Endothelial cell of umbilical vein (primary cell): Measurements from ENCODE around the gene PURB. TPM values are rescaled to one million over a fixed set of nuclear protein-coding genes. Genes with fewer than 3 reads are reported as not detected.
A peak's percentile ranks its signal among the peaks of the same experiment; 100 is the strongest.

Experiments
- BruUV-seq: library from RNA; stranded (reverse); fragments of 400-500 nt; replicated peaks from 2 replicates; lab custom pipeline; 2021; lab: Mats Ljungman, UMichigan
- CTCF ChIA-PET: fragments of 300-600, 350-600 bp; sonication (Branson Sonifier 250); formaldehyde crosslinking; loops from one replicate; lab custom pipeline; 2021; ENCODE audit warnings: antibody characterized with exemption, inconsistent platforms; lab: Charles Lee
- POLR2A ChIA-PET: fragments of 300-600, 350-600 bp; sonication (Branson Sonifier 250); formaldehyde crosslinking; loops from one replicate; lab custom pipeline; 2021; ENCODE audit warnings: antibody characterized with exemption, inconsistent platforms; lab: Charles Lee
- DNase-seq: peaks from one replicate; pipeline ENCODE4 v3.0.0-alpha.2; 2011; ENCODE audit warnings: low read depth, low spot score
- FAIRE-seq: peaks from 2 replicates; lab custom pipeline; 2011; peaks lifted over from hg19 to GRCh38; lab: Jason Lieb, UNC
- H2AFZ ChIP-seq: 2 replicates; pipeline ENCODE4 v1.6.0; 2012; ENCODE audit warnings: low read depth, low read length, control low read depth, inconsistent platforms
- H3K27ac ChIP-seq: 2 replicates; pipeline ENCODE4 v1.5.1; 2011; ENCODE audit warnings: low read depth, mild to moderate bottlenecking, control low read depth, low read length, moderate library complexity; ENCODE audit not compliant: insufficient read depth
- H3K27me3 ChIP-seq, 2 experiments: 2 replicates each; pipeline versions ENCODE4 v1.6.0 to v1.6.1; 2011; ENCODE audit warnings: low read length in 2 of 2, mixed read lengths in 1 of 2; ENCODE audit not compliant: control insufficient read depth in 2 of 2, insufficient read depth in 2 of 2
- H3K36me3 ChIP-seq, 2 experiments: 2 replicates in 1 of 2; 3 replicates in 1 of 2; pipeline ENCODE4 v1.5.1; 2011; ENCODE audit warnings: low read length in 2 of 2, mild to moderate bottlenecking in 1 of 2, moderate library complexity in 1 of 2; ENCODE audit not compliant: control insufficient read depth in 2 of 2, insufficient read depth in 2 of 2; ENCODE audit errors: extremely low read depth in 1 of 2
- H3K4me1 ChIP-seq: 3 replicates; pipeline ENCODE4 v1.5.1; 2011; ENCODE audit warnings: mild to moderate bottlenecking, low read length; ENCODE audit not compliant: control insufficient read depth, insufficient read depth; ENCODE audit errors: extremely low read depth
- H3K4me2 ChIP-seq: 2 replicates; pipeline ENCODE4 v1.6.1; 2011; ENCODE audit warnings: low read length, control low read depth, mixed read lengths; ENCODE audit not compliant: insufficient read depth
- H3K4me3 ChIP-seq, 3 experiments: fragments of 200-600 bp in 1 of 3; sonication (generic), shearing (Covaris generic) in 1 of 3; replicated peaks in 1 of 3; 2 replicates each; pipeline ENCODE4 v1.5.1; 2011 to 2016; ENCODE audit warnings: control low read depth in 3 of 3, low read length in 3 of 3, mild to moderate bottlenecking in 2 of 3, inconsistent platforms in 1 of 3, low read depth in 1 of 3, moderate library complexity in 1 of 3; ENCODE audit not compliant: insufficient read depth in 1 of 3
- H3K79me2 ChIP-seq: 2 replicates; pipeline ENCODE4 v1.6.0; 2012; ENCODE audit warnings: low read length, inconsistent platforms; ENCODE audit not compliant: control insufficient read depth, insufficient read depth
- H3K9ac ChIP-seq: replicated peaks from 2 replicates; pipeline ENCODE3; 2011; ENCODE audit warnings: low read length, control low read depth; ENCODE audit not compliant: insufficient read depth; ENCODE audit errors: extremely low read depth
- H3K9me1 ChIP-seq: replicated peaks from 3 replicates; pipeline ENCODE4 v1.6.0; 2011; ENCODE audit warnings: mild to moderate bottlenecking, low read length; ENCODE audit not compliant: control insufficient read depth, insufficient read depth; ENCODE audit errors: extremely low read depth
- H3K9me3 ChIP-seq: replicated peaks from 2 replicates; pipeline ENCODE4 v1.5.1; 2012; ENCODE audit warnings: low read length, inconsistent platforms; ENCODE audit not compliant: control insufficient read depth, insufficient read depth
- H4K20me1 ChIP-seq: replicated peaks from 2 replicates; pipeline ENCODE3; 2011; ENCODE audit warnings: mild to moderate bottlenecking, low read length; ENCODE audit not compliant: control insufficient read depth, insufficient read depth; ENCODE audit errors: extremely low read depth
- EZH2 ChIP-seq: IDR thresholded peaks from 2 replicates; pipeline ENCODE4 v1.6.1; 2012; ENCODE audit warnings: borderline replicate concordance, low read depth, mild to moderate bottlenecking, moderate library complexity, low read length, inconsistent platforms; ENCODE audit not compliant: severe bottlenecking
- FOS ChIP-seq: IDR thresholded peaks from 2 replicates; pipeline ENCODE4 v1.6.1; 2011; ENCODE audit warnings: mild to moderate bottlenecking, low read length, moderate library complexity, borderline replicate concordance; ENCODE audit not compliant: insufficient read depth
- GATA2 ChIP-seq: IDR thresholded peaks from 2 replicates; pipeline ENCODE4 v1.7.0; 2011; ENCODE audit warnings: low read depth, mild to moderate bottlenecking, moderate library complexity, mixed read lengths, low read length; ENCODE audit not compliant: insufficient read length, insufficient read depth
- JUN ChIP-seq: IDR thresholded peaks from 2 replicates; pipeline ENCODE4 v1.6.1; 2011; ENCODE audit warnings: borderline replicate concordance, low read depth; ENCODE audit not compliant: insufficient read length, insufficient read depth
- MYC ChIP-seq: IDR thresholded peaks from one replicate; pipeline ENCODE4 v1.6.1; 2011; ENCODE audit warnings: mild to moderate bottlenecking, low read depth, low read length
- POLR2A ChIP-seq: IDR thresholded peaks from 2 replicates; pipeline ENCODE4 v1.6.1; 2012; ENCODE audit warnings: low read depth, mild to moderate bottlenecking, control low read depth, low read length
- POLR2AphosphoS5 ChIP-seq: IDR thresholded peaks from 2 replicates; pipeline ENCODE4 v1.6.1; 2012; ENCODE audit warnings: low read depth, mild to moderate bottlenecking, control low read depth, low read length, moderate library complexity; ENCODE audit not compliant: insufficient read depth
- dilution Hi-C: fragments of 300-500 bp; cut with MboI; formaldehyde crosslinking; loops from one replicate; pipeline ENCODE4 v1.15.0; 2019; ENCODE audit warnings: low sequenced_read_pairs; ENCODE audit not compliant: extremely low pct_ligation_motif_present
- intact Hi-C: fragments of 100-400 bp; cut with micrococcal nuclease; formaldehyde crosslinking; loops from one replicate; pipeline ENCODE4 v1.10.0; 2022
- polyA plus RNA-seq, 4 experiments: library from polyadenylated mRNA; depleted of rRNA in 3 of 4; stranded (reverse) in 3 of 4; unstranded in 1 of 4; fragments of >200 nt; gene quantifications; 2 replicates each; pipeline versions ENCODE4 v1.2.1 to v1.2.3, GENCODE V29; 2011 to 2012; ENCODE audit warnings: missing spikeins in 1 of 4
- total RNA-seq: library from RNA; stranded (reverse); gene quantifications from 2 replicates; pipeline ENCODE4 v1.2.3, GENCODE V29; 2021
- TF ChIP-seq, protein P1 (sequence below), 2 donors: IDR thresholded peaks; 1 replicate in 1 of 2; 2 replicates in 1 of 2; pipeline ENCODE4 v1.5.1; 2011; ENCODE audit warnings: low read length in 2 of 2, mild to moderate bottlenecking in 2 of 2, moderate library complexity in 2 of 2, control low read depth in 1 of 2, inconsistent platforms in 1 of 2, low read depth in 1 of 2; ENCODE audit not compliant: insufficient read depth in 1 of 2; ENCODE audit errors: extremely low read depth in 1 of 2
- TF ChIP-seq, protein P2 (sequence below): IDR thresholded peaks from 2 replicates; pipeline ENCODE4 v1.6.1; 2011; ENCODE audit not compliant: insufficient read depth, insufficient read length

PURB gene
- total and polyA plus RNA-seq, 2 donors (not counting 3 experiments of a cell fraction or from before 2014, with no cell fraction given), result 2.7 to 25.5 TPM

- dilution Hi-C loops, result no loop called here
- intact Hi-C loops, result loop anchor here (1.0 to 2.0 kb wide), 6 partner anchors 36 to 333 kb away; partner anchors contain the start of genes H2AZ2 and PURB
- ChIA-PET CTCF (interaction anchor here (5.4 kb wide), 1 partner anchor 65 kb away, joined by 65 read pairs; no protein-coding TSS in a partner anchor), POLR2A (no interaction called here)
- FAIRE-seq (peak; percentile 86), DNase-seq (peak; percentile 69)
- no peak overlapping the region for H3K4me2 ChIP-seq
- no peaks in the 10 kb centered on the region for H3K36me3 ChIP-seq
- no peaks in the 10 kb centered on the region for H3K9me3 ChIP-seq
- peak overlapping the region; percentile 44 for H2AFZ ChIP-seq
- H3K27ac ChIP-seq, result no peak overlapping the region
- no peaks in the 10 kb centered on the region for H3K4me1 ChIP-seq
- TF ChIP-seq GATA2 (no peak), MYC (peak; percentile 34)
- TF ChIP-seq, protein P1, sequence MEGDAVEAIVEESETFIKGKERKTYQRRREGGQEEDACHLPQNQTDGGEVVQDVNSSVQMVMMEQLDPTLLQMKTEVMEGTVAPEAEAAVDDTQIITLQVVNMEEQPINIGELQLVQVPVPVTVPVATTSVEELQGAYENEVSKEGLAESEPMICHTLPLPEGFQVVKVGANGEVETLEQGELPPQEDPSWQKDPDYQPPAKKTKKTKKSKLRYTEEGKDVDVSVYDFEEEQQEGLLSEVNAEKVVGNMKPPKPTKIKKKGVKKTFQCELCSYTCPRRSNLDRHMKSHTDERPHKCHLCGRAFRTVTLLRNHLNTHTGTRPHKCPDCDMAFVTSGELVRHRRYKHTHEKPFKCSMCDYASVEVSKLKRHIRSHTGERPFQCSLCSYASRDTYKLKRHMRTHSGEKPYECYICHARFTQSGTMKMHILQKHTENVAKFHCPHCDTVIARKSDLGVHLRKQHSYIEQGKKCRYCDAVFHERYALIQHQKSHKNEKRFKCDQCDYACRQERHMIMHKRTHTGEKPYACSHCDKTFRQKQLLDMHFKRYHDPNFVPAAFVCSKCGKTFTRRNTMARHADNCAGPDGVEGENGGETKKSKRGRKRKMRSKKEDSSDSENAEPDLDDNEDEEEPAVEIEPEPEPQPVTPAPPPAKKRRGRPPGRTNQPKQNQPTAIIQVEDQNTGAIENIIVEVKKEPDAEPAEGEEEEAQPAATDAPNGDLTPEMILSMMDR (IDR thresholded peaks at IDR 0.05; ENCODE audit: extremely low read depth in 1 of 2, insufficient read depth in 1 of 2, low read depth in 1 of 2, low read length in 2 of 2), result peak; percentile 75 to 91
- no peaks in the 10 kb centered on the region for H3K9me1 ChIP-seq
- H3K79me2 ChIP-seq, result no peaks in the 10 kb centered on the region
- H3K4me3 ChIP-seq, result no peak overlapping the region
- H3K9ac ChIP-seq, result no peak overlapping the region
- no peaks in the 10 kb centered on the region for H4K20me1 ChIP-seq
- no TSS peak for BruUV-seq
- peaks cover 0 to 3% of the 10 kb centered on the region in 2 experiments for H3K27me3 ChIP-seq
Measured at GRCh38 chr7:44921607-44922350, 36.4 kb upstream of the PURB start.

- Histone ChIP-seq H3K9me3 (no peaks in the 10 kb centered on the region), H3K4me1 (no peaks in the 10 kb centered on the region), H2AFZ (no peak overlapping the region), H3K9ac (no peak overlapping the region), H3K4me2 (no peak overlapping the region), H3K9me1 (no peaks in the 10 kb centered on the region), H3K27ac (no peak overlapping the region), H4K20me1 (no peaks in the 10 kb centered on the region), H3K4me3 (no peak overlapping the region), H3K79me2 (no peaks in the 10 kb centered on the region), H3K36me3 (no peaks in the 10 kb centered on the region), H3K27me3 (no peaks in the 10 kb centered on the region)
- POLR2A ChIA-PET, result no interaction called here
- no peak for TF ChIP-seq FOS
- TF ChIP-seq MYC, result no peak
- TF ChIP-seq, protein P2, sequence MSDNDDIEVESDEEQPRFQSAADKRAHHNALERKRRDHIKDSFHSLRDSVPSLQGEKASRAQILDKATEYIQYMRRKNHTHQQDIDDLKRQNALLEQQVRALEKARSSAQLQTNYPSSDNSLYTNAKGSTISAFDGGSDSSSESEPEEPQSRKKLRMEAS, result no peak
- TF ChIP-seq JUN, result no peak
- TF ChIP-seq POLR2A, result no peak
- TF ChIP-seq, protein P1 (IDR thresholded peaks at IDR 0.05; ENCODE audit: extremely low read depth in 1 of 2, insufficient read depth in 1 of 2, low read depth in 1 of 2, low read length in 2 of 2), result no peak
- no peak for TF ChIP-seq POLR2AphosphoS5
- no peak for TF ChIP-seq EZH2
- no peak for TF ChIP-seq GATA2
- dilution Hi-C loops, result no loop called here
- no TSS peak for BruUV-seq
- DNase-seq (no peak), FAIRE-seq (no peak)
- CTCF ChIA-PET, result interaction anchor here (1.0 to 5.4 kb wide), 8 partner anchors 35 to 215 kb away, joined by 3 to 65 read pairs (median 5); partner anchors contain the start of genes H2AZ2 and PURB
- intact Hi-C loops, result no loop called here
Measured at GRCh38 chr7:44920119-44920518, 34.8 kb upstream of the PURB start.
